ENCODE measurements around the gene MOV10L1. TPM values are rescaled to one million over a fixed set of nuclear protein-coding genes. Genes with fewer than 3 reads are reported as not detected.

The MOV10L1 gene
- total and polyA plus RNA-seq, 11 donors, result 0.06 to 0.63 (median 0.13) TPM; not detected in 6

DNA sequence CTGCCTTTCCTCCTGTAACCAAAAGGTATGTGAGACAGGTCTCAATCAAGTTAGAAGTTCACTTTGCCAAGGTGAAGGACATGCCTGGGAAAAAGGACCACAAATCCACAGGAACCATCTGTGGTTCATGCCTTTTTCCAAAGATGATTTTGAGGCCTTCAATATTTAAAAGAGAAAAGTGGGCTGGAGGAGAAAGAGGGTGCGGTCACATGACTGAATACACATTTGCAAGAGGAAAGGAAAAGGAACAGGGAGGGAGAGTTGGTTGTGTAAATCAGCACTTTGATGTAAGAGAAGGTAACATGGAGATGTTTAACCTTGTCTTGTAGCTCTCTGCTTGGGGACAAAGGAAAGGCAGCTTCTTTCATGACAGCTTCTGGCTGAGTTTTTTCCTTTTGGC lies 21.2 kb downstream of the MOV10L1 start:
- no peak for ATAC-seq
- Histone ChIP-seq H3K27me3 (peaks cover 0 to 5% (median 0%) of the 10 kb centered on the region in 9 donors), H3K27ac (no peak overlapping the region), H3K9me3 (no peaks in the 10 kb centered on the region), H3K36me3 (no peaks in the 10 kb centered on the region), H3K4me1 (peaks cover 0 to 13% (median 2%) of the 10 kb centered on the region in 12 donors), H3K4me3 (no peak overlapping the region)
- no peak for DNase-seq
- intact Hi-C loops (cut with DNase I), result no loop called here
- TF ChIP-seq, protein P1, sequence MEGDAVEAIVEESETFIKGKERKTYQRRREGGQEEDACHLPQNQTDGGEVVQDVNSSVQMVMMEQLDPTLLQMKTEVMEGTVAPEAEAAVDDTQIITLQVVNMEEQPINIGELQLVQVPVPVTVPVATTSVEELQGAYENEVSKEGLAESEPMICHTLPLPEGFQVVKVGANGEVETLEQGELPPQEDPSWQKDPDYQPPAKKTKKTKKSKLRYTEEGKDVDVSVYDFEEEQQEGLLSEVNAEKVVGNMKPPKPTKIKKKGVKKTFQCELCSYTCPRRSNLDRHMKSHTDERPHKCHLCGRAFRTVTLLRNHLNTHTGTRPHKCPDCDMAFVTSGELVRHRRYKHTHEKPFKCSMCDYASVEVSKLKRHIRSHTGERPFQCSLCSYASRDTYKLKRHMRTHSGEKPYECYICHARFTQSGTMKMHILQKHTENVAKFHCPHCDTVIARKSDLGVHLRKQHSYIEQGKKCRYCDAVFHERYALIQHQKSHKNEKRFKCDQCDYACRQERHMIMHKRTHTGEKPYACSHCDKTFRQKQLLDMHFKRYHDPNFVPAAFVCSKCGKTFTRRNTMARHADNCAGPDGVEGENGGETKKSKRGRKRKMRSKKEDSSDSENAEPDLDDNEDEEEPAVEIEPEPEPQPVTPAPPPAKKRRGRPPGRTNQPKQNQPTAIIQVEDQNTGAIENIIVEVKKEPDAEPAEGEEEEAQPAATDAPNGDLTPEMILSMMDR (IDR thresholded peaks at IDR 0.05), result no peak
- TF ChIP-seq POLR2A (IDR thresholded peaks at IDR 0.05), result no peak
- WGBS, 4 donors, result 90 to 99% (median 96%) methylated on average over 1 of the region's 1 CpG

DNA sequence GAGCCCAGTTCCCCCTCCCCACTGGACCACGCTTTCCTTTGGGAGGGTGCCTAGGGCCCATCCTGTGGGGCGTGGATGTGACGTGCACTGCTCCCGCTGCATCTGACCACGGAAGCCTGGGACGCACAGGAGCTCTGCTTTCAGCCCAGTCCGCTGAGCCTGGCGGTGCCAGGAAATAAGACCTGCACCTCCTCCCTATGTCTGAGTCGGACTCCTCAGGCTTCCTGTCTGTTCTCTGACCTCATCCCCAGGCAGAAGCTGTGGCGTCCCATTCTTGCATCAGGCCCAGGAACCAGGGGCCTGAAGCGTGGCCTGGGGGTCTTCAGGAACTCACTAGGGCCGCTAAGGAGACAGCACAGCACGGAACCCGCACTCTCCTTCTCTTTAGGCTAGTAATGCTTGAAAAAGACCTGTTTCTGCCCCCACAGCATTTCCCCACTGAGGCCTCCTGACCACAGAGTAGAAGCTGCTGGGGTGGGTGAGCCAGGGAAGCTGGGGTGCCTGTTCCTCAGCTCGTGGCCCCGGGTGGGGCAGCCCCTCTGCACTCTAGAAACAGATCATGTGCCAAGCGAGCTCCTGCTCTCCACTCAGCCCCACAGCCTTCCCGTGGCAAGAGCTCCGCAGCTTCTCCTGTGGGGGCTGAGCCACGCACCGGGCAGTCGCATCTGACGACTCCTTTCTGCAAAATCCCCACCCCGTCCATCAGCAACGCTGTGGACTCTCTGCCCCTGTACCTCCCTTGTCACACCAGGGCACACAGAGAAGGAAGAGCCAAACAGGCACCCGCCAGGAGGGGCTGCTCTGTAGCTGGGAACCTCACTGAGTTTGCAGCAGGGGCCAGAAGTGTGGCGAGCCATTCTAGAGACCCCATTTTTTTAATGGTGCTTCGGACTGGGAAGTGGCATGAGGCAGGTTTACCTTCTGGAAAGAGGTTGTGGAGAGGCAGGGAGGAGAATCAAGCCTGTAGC lies 22.6 kb downstream of the MOV10L1 start:
- no peak overlapping the region for H3K4me3 ChIP-seq
- intact Hi-C loops (cut with DNase I), result no loop called here
- H3K27me3 ChIP-seq, result peaks cover 0 to 9% (median 0%) of the 10 kb centered on the region in 9 donors
- DNase-seq (peak in 4 of 5 donors; percentile 36 to 56 (median 44)), ATAC-seq (peak in 3 of 4 donors; percentile 50 to 95 (median 68))
- H3K36me3 ChIP-seq, result no peaks in the 10 kb centered on the region
- peak overlapping the region in 5 of 12 donors; percentile 15 to 78 (median 46) for H3K27ac ChIP-seq
- TF ChIP-seq POLR2A (IDR thresholded peaks at IDR 0.05), result no peak
- TF ChIP-seq, protein P1 (IDR thresholded peaks at IDR 0.05), result no peak
- no peaks in the 10 kb centered on the region for H3K9me3 ChIP-seq
- peaks cover 0 to 13% (median 2%) of the 10 kb centered on the region in 12 donors for H3K4me1 ChIP-seq
- 58 to 71% (median 60%) methylated on average over 23 to 28 of the region's 28 CpGs for WGBS, 4 donors

- peaks cover 0 to 9% (median 0%) of the 10 kb centered on the region in 9 donors for H3K27me3 ChIP-seq
- 56 to 60% (median 59%) methylated on average over 19 of the region's 19 CpGs for WGBS, 4 donors
- H3K36me3 ChIP-seq, result no peaks in the 10 kb centered on the region
- peak overlapping the region in 2 of 12 donors; percentile 40 to 64 for H3K27ac ChIP-seq
- TF ChIP-seq POLR2A (IDR thresholded peaks at IDR 0.05), result no peak
- TF ChIP-seq, protein P1 (IDR thresholded peaks at IDR 0.05), result no peak
- DNase-seq (no peak), ATAC-seq (no peak)
- no peak overlapping the region for H3K4me3 ChIP-seq
- no peaks in the 10 kb centered on the region for H3K9me3 ChIP-seq
- peaks cover 0 to 26% (median 5%) of the 10 kb centered on the region in 12 donors for H3K4me1 ChIP-seq
- intact Hi-C loops (cut with DNase I), result no loop called here
These were observed 24.6 kb downstream of the MOV10L1 start for GRCh38 chr22:50114221-50115021.

Measured in heart left ventricle (tissue), 16 donors.